Superior temporal gyrus (tissue), 1 donor: Measurements from ENCODE around the gene TRIM54.

Experiments
- DNase-seq: peaks from one replicate; pipeline ENCODE4 v3.0.0-alpha.2; 2016; ENCODE audit errors: extremely low spot score

Gene TRIM54

GRCh38 chr2:27356056-27356381 is 73.8 kb downstream of the TRIM54 start:
- DNase-seq = peak; percentile 11

GRCh38 chr2:27356382-27357181 is 74.4 kb downstream of the TRIM54 start, which contains the start of gene GTF3C2:
TSS of gene GTF3C2 (minus strand) at chr2:27356764. CDS start at chr2:27343554, 13,210 bp downstream.
- DNase-seq = peak; percentile 99
